Panc1 (cell line): ENCODE data around the gene U2SURP. TPM values are rescaled to one million over a fixed set of nuclear protein-coding genes. Genes with fewer than 3 reads are reported as not detected.

Experiments
- ATAC-seq: fragments of 200-7000 bp; cut with Tn5 transposase; 2 replicates; pipeline ENCODE4 v1.9.1; 2020; ENCODE audit warnings: mild to moderate bottlenecking, moderate library complexity
- BruUV-seq: library from RNA; stranded (reverse); fragments of 400-500 nt; replicated peaks from 2 replicates; lab custom pipeline; 2021; lab: Mats Ljungman, UMichigan
- CTCF ChIA-PET: fragments of 300-600 bp; sonication (Branson Sonifier 250); formaldehyde crosslinking; loops from one replicate; lab custom pipeline; 2022; ENCODE audit warnings: antibody characterized with exemption; lab: Charles Lee
- POLR2A ChIA-PET: fragments of 300-600 bp; sonication (Branson Sonifier 250); formaldehyde crosslinking; loops from one replicate; lab custom pipeline; 2022; ENCODE audit warnings: antibody characterized with exemption; lab: Charles Lee
- DNase-seq: peaks from one replicate; pipeline ENCODE4 v3.0.0-alpha.2; 2010; ENCODE audit warnings: low read depth, low spot score
- H3K27ac ChIP-seq: 2 replicates; pipeline ENCODE4 v1.5.1; 2011; ENCODE audit warnings: mild to moderate bottlenecking, low read length, inconsistent platforms
- H3K27me3 ChIP-seq: fragments of 200-500 bp; sonication (Bioruptor generic); 2 replicates; pipeline ENCODE4 v1.6.0; 2014; ENCODE audit warnings: low read length, inconsistent platforms; ENCODE audit not compliant: control insufficient read depth, insufficient read depth
- H3K36me3 ChIP-seq: fragments of 200-500 bp; sonication (Bioruptor generic); 2 replicates; pipeline ENCODE4 v1.5.1; 2014; ENCODE audit warnings: inconsistent platforms, mild to moderate bottlenecking, low read length, moderate library complexity; ENCODE audit not compliant: control insufficient read depth, insufficient read depth
- H3K4me1 ChIP-seq: 2 replicates; pipeline ENCODE4 v1.5.1; 2011; ENCODE audit warnings: inconsistent platforms, mild to moderate bottlenecking, low read length, moderate library complexity; ENCODE audit not compliant: control insufficient read depth, insufficient read depth
- H3K4me3 ChIP-seq, 2 experiments: 2 replicates each; pipeline ENCODE4 v1.5.1; 2011 to 2012; ENCODE audit warnings: low read depth in 2 of 2, low read length in 2 of 2, mild to moderate bottlenecking in 2 of 2, inconsistent platforms in 1 of 2, moderate library complexity in 1 of 2
- H3K9me3 ChIP-seq: fragments of 200-500 bp; sonication (Bioruptor generic); 2 replicates; pipeline ENCODE4 v1.5.1; 2014; ENCODE audit warnings: low read depth, mild to moderate bottlenecking, inconsistent platforms, low read length, moderate library complexity; ENCODE audit not compliant: control insufficient read depth, insufficient read depth
- CTCF ChIP-seq: fragments of 450-650 bp; IDR thresholded peaks from 2 replicates; pipeline ENCODE4 v1.5.1; 2017; ENCODE audit warnings: mild to moderate bottlenecking
- POLR2AphosphoS5 ChIP-seq: IDR thresholded peaks from 2 replicates; pipeline ENCODE4 v1.6.1; 2012; ENCODE audit warnings: mild to moderate bottlenecking, low read depth, low read length, moderate library complexity
- REST ChIP-seq, 2 experiments: IDR thresholded peaks; 2 replicates each; pipeline ENCODE4 v1.6.1; 2011 to 2012; ENCODE audit warnings: low read depth in 2 of 2, control low read depth in 1 of 2, low read length in 1 of 2, mild to moderate bottlenecking in 1 of 2, moderate library complexity in 1 of 2; ENCODE audit not compliant: insufficient read depth in 1 of 2
- SIN3A ChIP-seq: IDR thresholded peaks from 2 replicates; pipeline ENCODE4 v1.6.1; 2012; ENCODE audit warnings: low read depth, mild to moderate bottlenecking, low read length, moderate library complexity, borderline replicate concordance; ENCODE audit not compliant: insufficient read depth
- TCF7L2 ChIP-seq: IDR thresholded peaks from 2 replicates; pipeline ENCODE4 v1.6.1; 2011; ENCODE audit warnings: mild to moderate bottlenecking, low read depth, low read length, inconsistent platforms
- in situ Hi-C: cut with HindIII; loops from 2 replicates; pipeline ENCODE4 v1.10.0; 2016; ENCODE audit warnings: low sequenced_read_pairs, low pct_unique_long_range_greater_than_20kb
- intact Hi-C: fragments of 100-400 bp; cut with micrococcal nuclease; formaldehyde crosslinking; loops from one replicate; pipeline ENCODE4 v1.10.0; 2022; ENCODE audit not compliant: unreplicated experiment
- total RNA-seq: library from RNA; stranded (reverse); gene quantifications from one replicate; pipeline ENCODE4 v1.2.1, GENCODE V29; 2021; ENCODE audit not compliant: unreplicated experiment

Gene U2SURP
- total RNA-seq, 1 experiment from 2014 or later: 135 TPM

DNA sequence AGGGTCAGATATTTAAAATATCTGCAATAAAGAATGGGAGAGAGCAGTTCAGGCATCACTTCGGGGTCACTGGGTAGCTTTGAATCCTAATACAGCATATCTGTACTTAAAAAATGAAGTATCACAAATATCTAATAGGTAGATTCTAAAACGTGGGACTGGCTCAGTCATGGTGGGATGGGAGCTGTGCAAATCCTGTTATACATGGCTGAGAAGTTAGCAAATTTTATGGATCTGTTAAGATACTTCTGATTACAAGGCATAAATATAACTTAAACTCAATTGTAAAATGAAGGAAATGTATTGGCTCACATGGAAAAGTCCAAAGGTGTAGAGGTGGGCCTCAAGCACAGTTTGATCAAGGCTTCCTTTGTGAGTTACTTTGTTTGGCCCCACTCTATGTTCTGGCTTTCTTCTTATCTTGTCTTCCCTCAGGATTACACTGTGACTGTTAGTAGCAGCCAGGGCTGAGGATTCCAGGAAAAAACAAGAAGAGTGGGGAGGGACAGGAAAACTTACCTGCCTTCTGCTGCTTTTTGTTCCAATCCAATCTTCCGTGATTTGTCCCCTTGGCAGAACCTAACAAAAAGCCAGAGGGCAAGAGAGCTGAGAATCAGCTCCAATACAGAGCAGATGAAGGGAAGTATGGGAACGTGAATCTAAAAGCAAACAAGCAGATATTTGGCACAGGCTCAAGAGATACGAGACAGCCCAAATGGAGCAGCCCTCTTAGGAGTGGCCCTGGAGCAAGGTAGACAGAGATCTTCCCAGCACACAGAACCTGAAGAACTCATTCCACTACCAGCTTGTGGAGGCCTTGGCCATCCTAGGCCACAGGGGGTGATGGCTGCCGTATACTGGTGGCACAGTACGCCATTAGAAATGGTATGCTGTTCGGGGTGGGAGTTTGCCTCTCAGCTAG lies 48.8 kb upstream of the U2SURP start:
- no peak overlapping the region for H3K4me3 ChIP-seq
- DNase-seq (no peak), ATAC-seq (no peak)
- H3K36me3 ChIP-seq: no peaks in the 10 kb centered on the region
- H3K27me3 ChIP-seq: peaks cover 5% of the 10 kb centered on the region; the same call in 1 of the 2 replicates
- H3K9me3 ChIP-seq: no peaks in the 10 kb centered on the region
- in situ Hi-C loops: no loop called here
- BruUV-seq: no TSS peak
- ChIA-PET CTCF (no interaction called here), POLR2A (interaction anchor here (0.6 kb wide), 1 partner anchor 48 kb away, joined by 7 read pairs; no protein-coding TSS in a partner anchor)
- H3K4me1 ChIP-seq: no peaks in the 10 kb centered on the region
- H3K27ac ChIP-seq: no peak overlapping the region
- TF ChIP-seq CTCF: no peak
- no peak for TF ChIP-seq TCF7L2
- TF ChIP-seq SIN3A: no peak
- TF ChIP-seq REST (IDR thresholded peaks at IDR 0.05; ENCODE audit: insufficient read depth in 1 of 2, low read depth in 2 of 2, low read length in 1 of 2): no peak
- TF ChIP-seq POLR2AphosphoS5: no peak
- intact Hi-C loops: no loop called here

- CTCF ChIA-PET: no interaction called here
Measured at GRCh38 chr3:142953443-142953842, 47.9 kb upstream of the U2SURP start.

More at GRCh38 chr3:142953443-142953842, 47.9 kb upstream of the U2SURP start:
- no peak for TF ChIP-seq REST (IDR thresholded peaks at IDR 0.05; ENCODE audit: insufficient read depth in 1 of 2, low read depth in 2 of 2, low read length in 1 of 2)
- no peak for TF ChIP-seq SIN3A
- no peak for TF ChIP-seq TCF7L2
- no peak for TF ChIP-seq POLR2AphosphoS5
- TF ChIP-seq CTCF: no peak
- intact Hi-C loops: no loop called here
- H3K27ac ChIP-seq: no peak overlapping the region
- peaks cover 8% of the 10 kb centered on the region for H3K27me3 ChIP-seq
- H3K9me3 ChIP-seq: no peaks in the 10 kb centered on the region
- H3K36me3 ChIP-seq: no peaks in the 10 kb centered on the region
- no peak for DNase-seq
- no TSS peak for BruUV-seq
- ATAC-seq: no peak
- in situ Hi-C loops: no loop called here
- no peaks in the 10 kb centered on the region for H3K4me1 ChIP-seq
- POLR2A ChIA-PET: interaction anchor here (0.6 kb wide), 1 partner anchor 47 kb away, joined by 7 read pairs; no protein-coding TSS in a partner anchor
- no peak overlapping the region for H3K4me3 ChIP-seq
